Ovary (tissue), 9 donors: ENCODE data around the gene ADGRL1. TPM values are rescaled to one million over a fixed set of nuclear protein-coding genes. Genes with fewer than 3 reads are reported as not detected.

ENCODE experiments used
- DNase-seq, 5 donors: peaks; one replicate each; pipeline ENCODE4 v3.0.0-alpha.2; 2019 to 2020
- H3K27ac ChIP-seq, 2 donors: fragments of 200-600 bp; one replicate each; pipeline versions ENCODE4 v1.5.1 to v1.8.0; 2019 to 2022
- H3K27me3 ChIP-seq: fragments of 200-600 bp; one replicate; pipeline ENCODE4 v1.8.0; 2022
- H3K36me3 ChIP-seq: fragments of 200-600 bp; sonication (generic); one replicate; pipeline ENCODE4 v1.5.1; 2019
- H3K4me1 ChIP-seq: one replicate; pipeline ENCODE4 v1.8.1; 2013; ENCODE audit warnings: mild to moderate bottlenecking, moderate library complexity; ENCODE audit not compliant: insufficient read depth
- H3K4me3 ChIP-seq: fragments of 200-600 bp; sonication (generic); one replicate; pipeline ENCODE4 v1.5.1; 2017
- H3K9me3 ChIP-seq, 2 donors: fragments of 200-600 bp in 1 of 2; sonication (generic) in 1 of 2; one replicate each; pipeline versions ENCODE4 v1.5.1 to v1.8.1; 2013 to 2019; ENCODE audit warnings: mild to moderate bottlenecking in 1 of 2, moderate library complexity in 1 of 2
- EP300 ChIP-seq: sonication (generic); formaldehyde crosslinking; IDR thresholded peaks from one replicate; pipeline ENCODE4 v1.6.1; 2017; ENCODE audit warnings: antibody characterized with exemption
- POLR2A ChIP-seq: fragments of 450-650 bp; IDR thresholded peaks from one replicate; pipeline ENCODE4 v1.6.1; 2017; ENCODE audit warnings: antibody characterized with exemption, mild to moderate bottlenecking, moderate library complexity
- WGBS, 3 donors: extraction: QIAGEN DNeasy Blood & Tissue Kit in 1 of 3; methylation state at CpG; one replicate each; pipeline versions ENCODE4 v1.1.5 to v1.1.7; 2013 to 2017; 5-methylcytosine and 5-hydroxymethylcytosine counted together
- intact Hi-C, 4 donors: fragments of 100-400 bp; cut with DNase I; formaldehyde crosslinking; loops; one replicate each; pipeline versions ENCODE4 v1.11.0 to v1.15.1; 2022 to 2023
- polyA plus RNA-seq, 2 donors: library from polyadenylated mRNA; stranded (reverse); fragments of 200-250 nt in 1 of 2; fragments of 350-450 nt in 1 of 2; fragmentation: Illumina TruSeq in 1 of 2; extraction: RNeasy Lipid Tissue Mini Kit (QIAGEN cat#74804) in 1 of 2; gene quantifications; one replicate each; pipeline ENCODE4 v1.2.3, GENCODE V29; 2013 to 2014
- small RNA-seq: library from RNA; depleted of rRNA; stranded (forward); fragments of <200 nt; gene quantifications from one replicate; pipeline ENCODE3, GENCODE V24; 2016
- total RNA-seq, 7 donors: library from RNA; depleted of rRNA in 2 of 7; stranded (reverse); fragments of >200 nt in 2 of 7; fragmentation: NEBNext Ultra II Directional in 3 of 7; extraction: Animal tissue kit (Norgen Biotek cat#: 25700) in 3 of 7; gene quantifications; one replicate each; pipeline versions ENCODE4 v1.1.0 to v1.2.4, GENCODE V29; 2016 to 2023
- TF ChIP-seq, protein P1 (sequence below), 3 donors: fragments of 450-650 bp in 2 of 3; fragments of 200-600 bp in 1 of 3; IDR thresholded peaks; one replicate each; pipeline versions ENCODE4 v1.5.1 to v1.8.0; 2016 to 2022; ENCODE audit warnings: antibody characterized with exemption in 3 of 3, mild to moderate bottlenecking in 1 of 3
- donor health status: DM: no; HTN: no; CAD: no; lungs with moderate emphysema.
- donor health status: DM: no; HTN: no; CAD: no.
- donor health status: Bipolar disorder and iron deficiency.
- donor health status: DM: yes; HTN: yes; CAD: no.
- donor health status: DM: no; HTN: no; CAD: no.
- donor health status: DM: yes; HTN: yes; CAD: no.

ADGRL1 gene
- total and polyA plus RNA-seq, 9 donors = 2.1 to 36.8 (median 12.1) TPM

DNA sequence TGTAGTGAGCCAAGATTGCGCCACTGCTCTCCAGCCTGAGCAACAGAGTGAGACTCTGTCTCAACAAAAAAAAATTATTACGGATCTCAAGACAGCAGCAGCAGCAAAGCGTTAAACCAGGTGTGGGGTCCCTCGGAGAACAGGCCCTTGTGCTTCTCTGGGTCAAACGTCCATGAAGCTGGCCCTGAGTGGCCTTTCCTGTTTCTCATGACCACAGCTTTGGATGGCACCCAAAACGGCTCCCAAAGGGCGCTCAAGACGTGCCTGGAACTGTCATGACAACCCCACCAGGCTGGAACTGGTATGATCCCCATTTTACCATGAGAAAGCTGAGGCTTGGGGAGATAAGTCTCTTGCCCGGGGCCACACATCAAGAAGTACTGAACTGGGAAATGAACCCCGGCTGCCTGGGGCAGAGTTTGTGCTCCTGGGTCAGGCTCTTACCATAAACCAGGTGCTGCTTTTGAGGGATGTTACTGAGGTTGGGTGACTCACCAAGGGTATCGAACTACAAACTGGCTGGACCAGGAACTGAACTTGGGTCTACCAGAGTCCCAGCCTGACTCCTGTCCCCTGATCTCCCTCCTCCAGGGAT lies 103.8 kb downstream of the ADGRL1 start:
- TF ChIP-seq, protein P1, sequence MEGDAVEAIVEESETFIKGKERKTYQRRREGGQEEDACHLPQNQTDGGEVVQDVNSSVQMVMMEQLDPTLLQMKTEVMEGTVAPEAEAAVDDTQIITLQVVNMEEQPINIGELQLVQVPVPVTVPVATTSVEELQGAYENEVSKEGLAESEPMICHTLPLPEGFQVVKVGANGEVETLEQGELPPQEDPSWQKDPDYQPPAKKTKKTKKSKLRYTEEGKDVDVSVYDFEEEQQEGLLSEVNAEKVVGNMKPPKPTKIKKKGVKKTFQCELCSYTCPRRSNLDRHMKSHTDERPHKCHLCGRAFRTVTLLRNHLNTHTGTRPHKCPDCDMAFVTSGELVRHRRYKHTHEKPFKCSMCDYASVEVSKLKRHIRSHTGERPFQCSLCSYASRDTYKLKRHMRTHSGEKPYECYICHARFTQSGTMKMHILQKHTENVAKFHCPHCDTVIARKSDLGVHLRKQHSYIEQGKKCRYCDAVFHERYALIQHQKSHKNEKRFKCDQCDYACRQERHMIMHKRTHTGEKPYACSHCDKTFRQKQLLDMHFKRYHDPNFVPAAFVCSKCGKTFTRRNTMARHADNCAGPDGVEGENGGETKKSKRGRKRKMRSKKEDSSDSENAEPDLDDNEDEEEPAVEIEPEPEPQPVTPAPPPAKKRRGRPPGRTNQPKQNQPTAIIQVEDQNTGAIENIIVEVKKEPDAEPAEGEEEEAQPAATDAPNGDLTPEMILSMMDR (IDR thresholded peaks at IDR 0.05) = no peak
- TF ChIP-seq POLR2A = no peak
- TF ChIP-seq EP300 = no peak

DNA sequence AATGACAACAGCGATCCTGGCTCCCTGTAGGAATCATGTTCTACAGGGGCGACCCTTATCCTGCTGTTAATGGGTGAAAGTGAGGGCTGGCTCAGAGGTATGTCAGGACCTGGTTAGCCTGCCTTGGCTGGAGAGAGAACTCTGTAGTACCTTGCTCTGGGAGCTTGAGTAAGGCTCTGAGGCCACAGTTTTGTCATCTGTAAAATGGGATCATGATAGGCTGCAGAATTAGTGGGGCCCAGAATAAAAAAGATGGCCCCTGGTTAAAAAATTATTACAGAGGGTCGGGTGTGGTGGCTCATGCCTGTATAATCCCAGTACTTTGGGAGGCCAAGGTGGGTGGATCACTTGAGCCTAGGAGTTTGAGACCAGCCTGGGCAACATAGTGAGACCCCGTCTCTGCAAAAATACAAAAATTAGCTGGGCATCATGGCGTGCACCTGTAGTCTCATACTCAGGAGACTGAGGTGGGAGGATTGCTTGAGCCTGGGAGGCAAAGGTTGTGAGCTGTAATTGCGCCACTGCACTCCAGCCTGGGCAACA lies 104.9 kb downstream of the ADGRL1 start:
- Histone ChIP-seq H3K36me3 (no peaks in the 10 kb centered on the region), H3K9me3 (no peaks in the 10 kb centered on the region), H3K4me3 (no peak overlapping the region), H3K27me3 (no peaks in the 10 kb centered on the region), H3K4me1 (no peaks in the 10 kb centered on the region), H3K27ac (no peak overlapping the region)
- TF ChIP-seq POLR2A (no peak), EP300 (no peak)
- TF ChIP-seq, protein P1 (IDR thresholded peaks at IDR 0.05) = no peak
- DNase-seq = no peak
- 94% methylated on average over 6 of the region's 6 CpGs for WGBS, 3 donors
- intact Hi-C loops = no loop called here

More for the DNA sequence above, 103.8 kb downstream of the ADGRL1 start:
- no peak for DNase-seq
- 56 to 60% (median 60%) methylated on average over 11 of the region's 11 CpGs for WGBS, 3 donors
- Histone ChIP-seq H3K36me3 (no peaks in the 10 kb centered on the region), H3K27ac (no peak overlapping the region), H3K9me3 (no peaks in the 10 kb centered on the region), H3K4me3 (no peak overlapping the region), H3K27me3 (no peaks in the 10 kb centered on the region), H3K4me1 (no peaks in the 10 kb centered on the region)
- intact Hi-C loops = no loop called here

Small RNA genes within 50 kb of the gene (small RNA-seq; reads per million reads assigned to genes)
- not detected for gene RN7SL231P

Other genes starting within 250 kb of the ADGRL1 start
- gene RFX1, start 199.8 kb downstream of the ADGRL1 start, total RNA-seq = 10 to 100 TPM in 5 of 7 donors, 1 to 10 TPM in 2; 2.4 to 16.1 (median 14.7) TPM
- 1 to 10 TPM; 1.2 to 7.6 TPM for gene RFX1, start 199.8 kb downstream of the ADGRL1 start, polyA plus RNA-seq
- gene RLN3, start 178.0 kb downstream of the ADGRL1 start, total RNA-seq = not detected
- not detected for gene RLN3, start 178.0 kb downstream of the ADGRL1 start, polyA plus RNA-seq
- gene IL27RA, start 174.4 kb downstream of the ADGRL1 start, total RNA-seq = 1 to 10 TPM in 5 of 7 donors, under 1 TPM in 2; 0.48 to 4.3 (median 1.8) TPM
- 1 to 10 TPM; 2.1 to 2.4 TPM for gene IL27RA, start 174.4 kb downstream of the ADGRL1 start, polyA plus RNA-seq
- 1 to 10 TPM in 1 of 7 donors, under 1 TPM in 4, not detected in 2; 0.17 to 2.6 (median 0.48) TPM for gene PALM3, start 144.1 kb downstream of the ADGRL1 start, total RNA-seq
- under 1 TPM; 0.20 to 0.33 TPM for gene PALM3, start 144.1 kb downstream of the ADGRL1 start, polyA plus RNA-seq
- gene MISP3, start 133.4 kb downstream of the ADGRL1 start, total RNA-seq = 10 to 100 TPM in 1 of 7 donors, 1 to 10 TPM in 1, under 1 TPM in 5; 0.28 to 13.9 (median 0.53) TPM
- 1 to 10 TPM in 1 of 2 donors, under 1 TPM in 1; 0.80 to 1.3 TPM for gene MISP3, start 133.4 kb downstream of the ADGRL1 start, polyA plus RNA-seq
- not detected for gene C19orf67, start 120.4 kb downstream of the ADGRL1 start, total RNA-seq
- under 1 TPM in 1 of 2 donors, not detected in 1; 0.08 TPM for gene C19orf67, start 120.4 kb downstream of the ADGRL1 start, polyA plus RNA-seq
- gene SAMD1, start 115.4 kb downstream of the ADGRL1 start, total RNA-seq = 10 to 100 TPM; 13.6 to 68.3 (median 41.0) TPM
- 10 to 100 TPM; 10.5 to 23.6 TPM for gene SAMD1, start 115.4 kb downstream of the ADGRL1 start, polyA plus RNA-seq
- gene PRKACA, start 88.4 kb downstream of the ADGRL1 start, total RNA-seq = 100 to 1,000 TPM in 5 of 7 donors, 10 to 100 TPM in 2; 33.3 to 280 (median 201) TPM
- gene PRKACA, start 88.4 kb downstream of the ADGRL1 start, polyA plus RNA-seq = 100 to 1,000 TPM; 104 to 207 TPM
- 1 to 10 TPM in 4 of 7 donors, under 1 TPM in 3; 0.12 to 4.9 (median 1.0) TPM for gene ASF1B, start 69.6 kb downstream of the ADGRL1 start, total RNA-seq
- 1 to 10 TPM in 1 of 2 donors, under 1 TPM in 1; 0.99 to 1.6 TPM for gene ASF1B, start 69.6 kb downstream of the ADGRL1 start, polyA plus RNA-seq
- 10 to 100 TPM in 5 of 7 donors, 1 to 10 TPM in 2; 5.0 to 41.6 (median 25.6) TPM for gene ADGRE5, start 175.3 kb upstream of the ADGRL1 start, total RNA-seq
- 10 to 100 TPM in 1 of 2 donors, 1 to 10 TPM in 1; 8.3 to 26.3 TPM for gene ADGRE5, start 175.3 kb upstream of the ADGRL1 start, polyA plus RNA-seq
- gene DDX39A, start 213.2 kb upstream of the ADGRL1 start, total RNA-seq = 10 to 100 TPM; 23.8 to 48.4 (median 31.8) TPM
- gene DDX39A, start 213.2 kb upstream of the ADGRL1 start, polyA plus RNA-seq = 10 to 100 TPM in 1 of 2 donors, 1 to 10 TPM in 1; 7.9 to 42.5 TPM
- gene PKN1, start 227.1 kb upstream of the ADGRL1 start, total RNA-seq = 100 to 1,000 TPM in 1 of 7 donors, 10 to 100 TPM in 6; 42.3 to 128 (median 76.6) TPM
- gene PKN1, start 227.1 kb upstream of the ADGRL1 start, polyA plus RNA-seq = 10 to 100 TPM; 16.6 to 53.9 TPM